Measurements from ENCODE around the gene BLTP1. TPM values are rescaled to one million over a fixed set of nuclear protein-coding genes. Genes with fewer than 3 reads are reported as not detected.

Gene BLTP1
- polyA plus RNA-seq, 3 donors from 2014 or later: 1.7 to 11.1 (median 3.3) TPM

DNA sequence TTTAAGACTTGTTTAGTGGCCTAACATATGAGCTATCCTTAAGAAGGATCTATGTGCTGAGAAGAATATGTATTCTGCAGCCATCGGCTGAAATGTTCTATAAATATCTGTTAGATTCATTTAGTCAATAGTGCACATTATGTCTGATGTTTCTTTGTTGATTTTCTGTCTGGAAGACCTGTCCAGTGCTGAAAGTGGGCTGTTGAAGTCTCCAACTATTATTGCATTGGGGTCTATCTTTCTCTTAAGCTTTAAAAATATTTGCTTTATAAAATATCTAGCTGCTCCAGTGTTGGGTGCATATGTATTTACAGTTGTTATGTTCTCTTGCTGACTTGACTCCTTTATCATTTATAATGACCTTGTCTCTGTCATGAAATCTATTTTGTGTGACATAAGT lies 9.4 kb upstream of the BLTP1 start:
- H3K4me3 Mint-ChIP-seq: no peak overlapping the region
- peaks cover 2 to 11% (median 6%) of the 10 kb centered on the region in 3 donors for H3K27me3 Mint-ChIP-seq (ENCODE audit: low read depth in 3 of 3)
- no peak overlapping the region for H3K27ac Mint-ChIP-seq
- H3K9me3 Mint-ChIP-seq: no peaks in the 10 kb centered on the region
- no peak for DNase-seq
- H3K36me3 Mint-ChIP-seq: peaks cover 0 to 8% (median 3%) of the 10 kb centered on the region in 3 donors
- no peaks in the 10 kb centered on the region for H3K4me1 Mint-ChIP-seq

- Mint-ChIP-seq H3K4me1 (peaks cover 13 to 19% of the 10 kb centered on the region in 2 donors), H3K27ac (no peak overlapping the region), H3K27me3 (ENCODE audit: low read depth in 3 of 3) (peaks cover 1 to 5% (median 2%) of the 10 kb centered on the region in 3 donors), H3K9me3 (no peaks in the 10 kb centered on the region), H3K36me3 (peaks cover 0 to 8% (median 0%) of the 10 kb centered on the region in 3 donors), H3K4me3 (no peak overlapping the region)
- no peak for DNase-seq
Measured at GRCh38 chr4:122146652-122147051, 5.5 kb upstream of the BLTP1 start.

- DNase-seq: no peak
- no peaks in the 10 kb centered on the region for H3K9me3 Mint-ChIP-seq
- H3K4me1 Mint-ChIP-seq: peaks cover 40 to 55% of the 10 kb centered on the region in 2 donors
- H3K27me3 Mint-ChIP-seq (ENCODE audit: low read depth in 3 of 3): no peaks in the 10 kb centered on the region
- peak overlapping the region; percentile 96 to 100 (median 98) for H3K4me3 Mint-ChIP-seq
- peak overlapping the region; percentile 93 to 100 (median 98) for H3K27ac Mint-ChIP-seq
- peaks cover 4 to 6% (median 4%) of the 10 kb centered on the region in 3 donors for H3K36me3 Mint-ChIP-seq
Measured at GRCh38 chr4:122150931-122151330, 1.2 kb upstream of the BLTP1 start.

GRCh38 chr4:122152711-122153226 lies 638 bp downstream of the BLTP1 start:
- peaks cover 59 to 73% of the 10 kb centered on the region in 2 donors for H3K4me1 Mint-ChIP-seq
- H3K36me3 Mint-ChIP-seq: peaks cover 5 to 14% (median 10%) of the 10 kb centered on the region in 3 donors
- H3K27me3 Mint-ChIP-seq (ENCODE audit: low read depth in 3 of 3): no peaks in the 10 kb centered on the region
- H3K9me3 Mint-ChIP-seq: no peaks in the 10 kb centered on the region
- peak in 2 of 3 donors; percentile 45 to 47 for DNase-seq
- H3K27ac Mint-ChIP-seq: peak overlapping the region; percentile 90 to 98 (median 92)
- peak overlapping the region; percentile 96 to 100 (median 98) for H3K4me3 Mint-ChIP-seq

DNA sequence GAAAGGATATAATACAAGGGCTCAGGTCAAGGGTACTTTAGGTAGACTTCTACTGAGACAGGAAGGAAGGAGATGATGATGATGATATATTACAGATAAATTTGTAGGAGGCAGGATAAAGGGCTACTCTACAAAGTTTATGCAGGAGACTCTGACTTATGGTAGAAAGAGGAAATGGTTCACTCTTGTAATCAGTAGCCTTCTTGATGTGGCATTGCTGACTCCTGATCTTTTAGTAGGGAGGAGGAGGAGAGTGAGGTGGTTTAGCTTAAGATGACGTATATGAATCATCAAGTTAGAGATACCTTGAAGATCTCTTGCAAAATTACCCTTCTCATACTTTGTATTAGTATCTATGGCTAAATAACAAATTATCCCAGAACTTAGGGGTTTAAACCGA lies 4.7 kb downstream of the BLTP1 start:
- H3K27ac Mint-ChIP-seq: peak overlapping the region in 4 of 6 donors; percentile 8 to 70 (median 38)
- no peak for DNase-seq
- H3K4me1 Mint-ChIP-seq: peaks cover 48 to 75% of the 10 kb centered on the region in 2 donors
- H3K4me3 Mint-ChIP-seq: no peak overlapping the region
- no peaks in the 10 kb centered on the region for H3K9me3 Mint-ChIP-seq
- H3K27me3 Mint-ChIP-seq (ENCODE audit: low read depth in 3 of 3): no peaks in the 10 kb centered on the region
- H3K36me3 Mint-ChIP-seq: peaks cover 5 to 14% (median 10%) of the 10 kb centered on the region in 3 donors

- no peak for DNase-seq
- H3K27me3 Mint-ChIP-seq (ENCODE audit: low read depth in 3 of 3): peaks cover 0 to 2% (median 0%) of the 10 kb centered on the region in 3 donors
- H3K4me1 Mint-ChIP-seq: peaks cover 28 to 64% of the 10 kb centered on the region in 2 donors
- H3K9me3 Mint-ChIP-seq: no peaks in the 10 kb centered on the region
- H3K4me3 Mint-ChIP-seq: no peak overlapping the region
- peak overlapping the region in 3 of 6 donors; percentile 24 to 70 (median 29) for H3K27ac Mint-ChIP-seq
- no peaks in the 10 kb centered on the region for H3K36me3 Mint-ChIP-seq
Measured at GRCh38 chr4:122163301-122163700, 11.2 kb downstream of the BLTP1 start.

- peaks cover 0 to 2% (median 0%) of the 10 kb centered on the region in 3 donors for H3K27me3 Mint-ChIP-seq (ENCODE audit: low read depth in 3 of 3)
- peak overlapping the region in 4 of 6 donors; percentile 24 to 70 (median 34) for H3K27ac Mint-ChIP-seq
- no peaks in the 10 kb centered on the region for H3K36me3 Mint-ChIP-seq
- H3K4me1 Mint-ChIP-seq: peaks cover 27 to 65% of the 10 kb centered on the region in 2 donors
- no peak for DNase-seq
- no peak overlapping the region for H3K4me3 Mint-ChIP-seq
- no peaks in the 10 kb centered on the region for H3K9me3 Mint-ChIP-seq
Measured at GRCh38 chr4:122163767-122164166, 11.6 kb downstream of the BLTP1 start.

GRCh38 chr4:122167369-122167768 lies 15.2 kb downstream of the BLTP1 start:
- Mint-ChIP-seq H3K27me3 (ENCODE audit: low read depth in 3 of 3) (peaks cover 0 to 2% (median 0%) of the 10 kb centered on the region in 3 donors), H3K4me1 (peaks cover 33 to 68% of the 10 kb centered on the region in 2 donors), H3K9me3 (no peaks in the 10 kb centered on the region), H3K27ac (peak overlapping the region in 1 of 6 donors; percentile 4), H3K36me3 (no peaks in the 10 kb centered on the region), H3K4me3 (no peak overlapping the region)
- DNase-seq: no peak

- Mint-ChIP-seq H3K27me3 (ENCODE audit: low read depth in 3 of 3) (peaks cover 0 to 2% (median 0%) of the 10 kb centered on the region in 3 donors), H3K4me1 (peaks cover 22 to 46% of the 10 kb centered on the region in 2 donors), H3K27ac (peak overlapping the region in 3 of 6 donors; percentile 63 to 75 (median 68)), H3K4me3 (no peak overlapping the region), H3K9me3 (no peaks in the 10 kb centered on the region), H3K36me3 (peaks cover 0 to 13% (median 0%) of the 10 kb centered on the region in 3 donors)
- DNase-seq: no peak
Measured at GRCh38 chr4:122170775-122171174, 18.6 kb downstream of the BLTP1 start.

DNA sequence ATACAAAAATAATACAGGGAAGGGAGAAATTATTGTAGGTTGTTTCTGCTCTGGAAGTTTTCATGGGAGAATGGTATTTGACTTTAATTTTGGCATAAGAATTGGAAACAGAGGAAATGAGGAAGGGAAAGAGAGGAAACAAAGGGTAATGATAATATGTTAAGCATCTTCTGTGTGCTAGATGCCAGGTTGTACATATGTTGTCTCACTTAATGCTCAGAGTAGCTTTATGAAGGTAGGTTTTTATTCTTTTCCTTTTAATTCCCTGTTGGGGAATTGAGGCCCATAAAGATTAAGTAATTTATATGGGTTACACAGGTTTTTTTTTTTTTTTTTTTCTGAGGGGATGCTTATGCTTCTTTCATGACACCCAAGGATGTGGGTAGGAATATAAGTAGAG lies 19.2 kb downstream of the BLTP1 start:
- Mint-ChIP-seq H3K27ac (peak overlapping the region in 2 of 6 donors; percentile 4 to 5), H3K36me3 (peaks cover 0 to 13% (median 0%) of the 10 kb centered on the region in 3 donors), H3K4me3 (no peak overlapping the region), H3K27me3 (ENCODE audit: low read depth in 3 of 3) (peaks cover 0 to 2% (median 0%) of the 10 kb centered on the region in 3 donors), H3K4me1 (peaks cover 22 to 46% of the 10 kb centered on the region in 2 donors), H3K9me3 (no peaks in the 10 kb centered on the region)
- DNase-seq: no peak

DNA sequence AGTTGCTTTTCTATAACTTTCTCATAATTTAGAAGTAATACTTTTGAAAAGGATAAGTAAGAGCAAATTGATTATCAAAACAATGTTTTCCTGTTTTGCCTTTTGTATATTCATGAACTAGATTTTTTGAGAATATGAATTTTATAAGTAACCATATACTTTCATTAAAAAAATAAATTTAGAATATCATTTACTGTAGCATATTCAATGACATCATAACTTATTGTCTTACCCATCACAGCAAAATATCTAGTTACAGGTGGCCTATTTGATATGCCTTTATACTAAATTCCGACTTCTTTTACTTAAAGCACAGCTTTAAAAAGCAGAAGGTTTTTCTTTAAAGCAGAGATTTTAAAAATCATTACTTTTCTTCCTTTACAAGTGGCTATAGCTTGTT lies 20.1 kb downstream of the BLTP1 start:
- no peak overlapping the region for H3K27ac Mint-ChIP-seq

DNA sequence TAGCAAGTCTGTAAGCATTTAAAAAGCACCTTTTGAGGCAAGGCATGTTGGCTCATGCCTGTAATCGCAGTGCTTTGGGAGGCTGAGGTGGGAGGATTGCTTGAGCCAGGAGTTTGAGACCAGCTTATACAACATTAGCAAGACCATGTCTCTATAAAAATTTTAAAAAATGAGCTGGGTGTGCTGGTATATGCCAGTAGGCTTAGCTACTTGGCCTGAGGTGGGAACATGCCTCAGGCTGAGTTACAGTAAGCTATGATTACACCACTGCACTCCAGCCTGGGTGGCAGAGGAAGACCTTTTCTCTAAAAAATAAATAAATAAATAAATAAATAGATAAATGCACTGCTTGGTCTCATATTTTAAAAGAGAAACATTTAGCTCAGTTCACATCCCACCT lies 26.8 kb downstream of the BLTP1 start:
- Mint-ChIP-seq H3K27me3 (ENCODE audit: low read depth in 3 of 3) (no peaks in the 10 kb centered on the region), H3K4me1 (no peaks in the 10 kb centered on the region), H3K36me3 (peaks cover 19 to 42% (median 28%) of the 10 kb centered on the region in 3 donors), H3K9me3 (no peaks in the 10 kb centered on the region), H3K4me3 (no peak overlapping the region), H3K27ac (no peak overlapping the region)
- DNase-seq: no peak

More for the DNA sequence above, 20.1 kb downstream of the BLTP1 start:
- peaks cover 17 to 39% of the 10 kb centered on the region in 2 donors for H3K4me1 Mint-ChIP-seq
- no peaks in the 10 kb centered on the region for H3K9me3 Mint-ChIP-seq
- no peaks in the 10 kb centered on the region for H3K27me3 Mint-ChIP-seq (ENCODE audit: low read depth in 3 of 3)
- peaks cover 7 to 21% (median 8%) of the 10 kb centered on the region in 3 donors for H3K36me3 Mint-ChIP-seq
- no peak overlapping the region for H3K4me3 Mint-ChIP-seq
- no peak for DNase-seq

- H3K4me3 Mint-ChIP-seq: no peak overlapping the region
- no peak for DNase-seq
- H3K36me3 Mint-ChIP-seq: peaks cover 20 to 50% (median 23%) of the 10 kb centered on the region in 3 donors
- H3K4me1 Mint-ChIP-seq: no peaks in the 10 kb centered on the region
- no peaks in the 10 kb centered on the region for H3K27me3 Mint-ChIP-seq (ENCODE audit: low read depth in 3 of 3)
- H3K27ac Mint-ChIP-seq: no peak overlapping the region
- H3K9me3 Mint-ChIP-seq: no peaks in the 10 kb centered on the region
Measured at GRCh38 chr4:122195718-122196117, 43.6 kb downstream of the BLTP1 start.

Measured in immature natural killer cell (primary cell).